HEK293T (cell line): ENCODE results near the gene IER5L.

ENCODE experiments used
- FOXK2 ChIP-seq: fragments of 450-650 bp; IDR thresholded peaks from 2 replicates; pipeline ENCODE4 v1.6.1; 2016; ENCODE audit warnings: mild to moderate bottlenecking
- FOXM1 ChIP-seq: fragments of 450-650 bp; IDR thresholded peaks from 2 replicates; pipeline ENCODE4 v1.6.1; 2017; ENCODE audit warnings: mild to moderate bottlenecking, borderline replicate concordance
- SUZ12 ChIP-seq: fragments of 450-650 bp; IDR thresholded peaks from 2 replicates; pipeline ENCODE4 v1.6.1; 2016; ENCODE audit warnings: mild to moderate bottlenecking

DNA sequence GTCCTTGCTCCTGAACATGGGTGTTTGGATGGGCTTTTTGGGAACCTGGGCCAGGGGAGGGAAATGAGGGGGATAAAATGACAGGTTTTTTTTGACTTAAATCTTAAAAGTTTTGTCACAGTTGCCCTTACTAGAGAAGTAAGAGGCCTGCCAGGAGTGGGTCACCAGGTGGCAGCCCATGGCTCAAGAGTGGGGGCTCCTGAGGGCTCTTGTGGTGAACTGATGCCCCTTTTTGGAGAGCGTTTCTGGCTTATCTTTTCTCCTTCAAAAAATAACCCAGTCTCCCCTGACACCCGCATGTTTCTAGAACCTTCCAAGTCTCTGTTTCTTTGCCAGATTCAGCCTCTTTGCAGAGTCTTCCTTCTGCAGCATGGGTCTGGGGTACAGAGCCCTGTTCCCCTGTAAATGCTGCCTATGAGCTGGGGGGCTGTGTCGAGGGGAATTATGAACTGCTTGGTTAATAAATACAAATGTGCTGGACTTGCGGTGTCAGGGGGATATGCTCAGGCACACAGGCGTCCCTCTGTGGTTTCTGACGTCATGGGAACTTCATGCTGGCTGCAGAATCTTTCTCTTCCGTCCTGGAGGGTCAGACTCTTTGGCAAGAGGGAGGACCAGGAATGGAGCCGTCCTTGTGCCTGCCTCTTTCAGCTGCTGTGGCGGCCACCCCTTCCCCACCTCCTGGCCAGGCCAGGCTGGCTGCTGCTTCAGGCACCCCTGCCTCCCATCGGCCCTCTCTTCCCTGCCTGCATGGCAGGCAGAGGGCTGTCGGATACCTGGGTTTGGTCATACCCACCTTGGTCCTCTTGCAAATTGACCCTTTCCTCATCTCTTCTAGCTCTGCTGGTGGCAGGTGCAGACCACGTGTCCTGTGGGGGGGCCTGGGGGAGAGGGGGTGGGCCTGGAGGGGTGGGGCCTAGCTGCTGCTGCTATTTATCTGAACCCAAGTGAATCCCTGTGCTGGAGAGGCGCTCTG is 36.7 kb downstream of the IER5L start:
- TF ChIP-seq FOXK2 (no peak), SUZ12 (no peak), FOXM1 (no peak)
